Adrenal gland (tissue), 5 donors: ENCODE measurements around the gene SLC20A1.

ENCODE experiments used
- POLR2A ChIP-seq, 2 donors: fragments of 450-650 bp; IDR thresholded peaks; one replicate each; pipeline ENCODE4 v1.6.1; 2017; ENCODE audit warnings: antibody characterized with exemption in 2 of 2, mild to moderate bottlenecking in 2 of 2, moderate library complexity in 1 of 2
- TF ChIP-seq, protein P1 (sequence below), 6 experiments: fragments of 450-650 bp in 4 of 6; fragments of 200-600 bp in 2 of 6; sonication (generic) in 1 of 6; IDR thresholded peaks; 1 replicate in 5 of 6; 2 replicates in 1 of 6; pipeline versions ENCODE4 v1.5.1 to v1.8.0; 2016 to 2021; ENCODE audit warnings: antibody characterized with exemption in 6 of 6, mild to moderate bottlenecking in 2 of 6, moderate library complexity in 1 of 6
- donor health status: DM: no; HTN: no; CAD: no.

DNA sequence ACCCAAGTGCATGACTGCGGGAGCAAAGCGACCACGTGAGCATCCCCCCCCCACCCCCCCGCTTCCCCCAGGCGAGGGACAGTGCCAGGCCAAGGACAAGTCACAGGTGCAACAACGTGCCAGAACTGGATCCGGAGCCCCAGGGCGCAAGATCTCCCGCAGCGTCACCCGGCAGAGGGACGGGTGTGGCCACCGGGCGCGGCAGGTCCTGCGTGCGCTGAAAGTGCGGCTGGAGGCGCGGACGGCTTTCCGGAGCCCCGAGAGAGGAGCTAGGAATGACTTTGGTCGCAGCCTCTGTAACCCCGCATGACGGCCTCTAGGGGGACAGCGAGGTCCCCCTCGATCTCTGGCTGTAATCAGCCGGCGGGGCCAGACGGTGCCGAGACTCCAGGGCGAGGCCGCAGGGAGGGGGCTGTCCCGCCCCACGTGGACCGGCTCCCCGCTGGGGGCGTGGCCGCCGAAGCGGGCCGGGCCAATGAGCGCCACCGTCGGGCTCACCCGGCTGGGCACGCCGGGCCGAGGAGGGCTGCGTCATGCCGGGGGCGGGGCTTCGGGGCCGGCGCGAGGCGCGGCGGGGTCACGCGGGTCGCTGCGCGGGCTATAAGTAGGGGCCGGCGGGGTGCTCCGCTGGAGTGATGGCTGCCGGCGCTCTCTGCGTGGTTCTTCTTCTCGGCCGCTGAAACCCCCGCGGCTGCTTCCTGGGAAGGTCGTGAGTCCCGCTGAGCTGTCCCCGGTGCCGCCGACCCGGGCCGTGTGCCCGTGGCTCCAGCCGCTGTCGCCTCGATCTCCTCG is at the start of gene SLC20A1:
- TF ChIP-seq, protein P1, sequence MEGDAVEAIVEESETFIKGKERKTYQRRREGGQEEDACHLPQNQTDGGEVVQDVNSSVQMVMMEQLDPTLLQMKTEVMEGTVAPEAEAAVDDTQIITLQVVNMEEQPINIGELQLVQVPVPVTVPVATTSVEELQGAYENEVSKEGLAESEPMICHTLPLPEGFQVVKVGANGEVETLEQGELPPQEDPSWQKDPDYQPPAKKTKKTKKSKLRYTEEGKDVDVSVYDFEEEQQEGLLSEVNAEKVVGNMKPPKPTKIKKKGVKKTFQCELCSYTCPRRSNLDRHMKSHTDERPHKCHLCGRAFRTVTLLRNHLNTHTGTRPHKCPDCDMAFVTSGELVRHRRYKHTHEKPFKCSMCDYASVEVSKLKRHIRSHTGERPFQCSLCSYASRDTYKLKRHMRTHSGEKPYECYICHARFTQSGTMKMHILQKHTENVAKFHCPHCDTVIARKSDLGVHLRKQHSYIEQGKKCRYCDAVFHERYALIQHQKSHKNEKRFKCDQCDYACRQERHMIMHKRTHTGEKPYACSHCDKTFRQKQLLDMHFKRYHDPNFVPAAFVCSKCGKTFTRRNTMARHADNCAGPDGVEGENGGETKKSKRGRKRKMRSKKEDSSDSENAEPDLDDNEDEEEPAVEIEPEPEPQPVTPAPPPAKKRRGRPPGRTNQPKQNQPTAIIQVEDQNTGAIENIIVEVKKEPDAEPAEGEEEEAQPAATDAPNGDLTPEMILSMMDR (IDR thresholded peaks at IDR 0.05), result peak in 5 of 6 experiments; percentile 12 to 51 (median 38)
- peak; percentile 99 for TF ChIP-seq POLR2A (IDR thresholded peaks at IDR 0.05)
